ENCODE measurements around the gene ERAL1. TPM values are rescaled to one million over a fixed set of nuclear protein-coding genes. Genes with fewer than 3 reads are reported as not detected.

The ERAL1 gene
- total RNA-seq, 1 donor from 2014 or later: 64.4 TPM

DNA sequence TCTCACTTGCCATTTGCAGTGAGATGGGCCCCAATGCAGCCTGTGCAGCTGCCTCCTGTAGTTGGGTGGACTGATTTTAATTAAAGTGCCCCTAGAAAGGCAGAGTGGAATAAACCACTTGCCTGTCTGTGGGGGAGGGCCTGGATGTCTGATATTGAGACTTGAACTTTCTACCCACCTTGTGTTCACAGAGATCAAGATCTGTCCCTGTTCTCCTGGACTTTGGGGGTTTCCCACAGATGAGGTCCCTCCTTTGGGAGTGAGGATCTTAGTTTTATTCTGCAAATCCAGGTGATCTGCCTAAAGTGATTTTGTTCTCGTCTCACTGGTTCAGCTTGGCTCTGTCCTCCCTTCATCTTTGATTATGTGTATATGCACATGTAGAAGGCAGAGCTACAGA lies 55.7 kb downstream of the ERAL1 start:
- Mint-ChIP-seq H3K27me3 (ENCODE audit: low read depth) (no peaks in the 10 kb centered on the region), H3K9me3 (no peaks in the 10 kb centered on the region), H3K27ac (ENCODE audit: unreplicated experiment) (no peak overlapping the region), H3K36me3 (ENCODE audit: low read depth) (peaks cover 27% of the 10 kb centered on the region), H3K4me1 (peaks cover 10% of the 10 kb centered on the region), H3K4me3 (no peak overlapping the region)
- DNase-seq (ENCODE audit: low read depth, low spot score): no peak
- TF ChIP-seq, protein P1, sequence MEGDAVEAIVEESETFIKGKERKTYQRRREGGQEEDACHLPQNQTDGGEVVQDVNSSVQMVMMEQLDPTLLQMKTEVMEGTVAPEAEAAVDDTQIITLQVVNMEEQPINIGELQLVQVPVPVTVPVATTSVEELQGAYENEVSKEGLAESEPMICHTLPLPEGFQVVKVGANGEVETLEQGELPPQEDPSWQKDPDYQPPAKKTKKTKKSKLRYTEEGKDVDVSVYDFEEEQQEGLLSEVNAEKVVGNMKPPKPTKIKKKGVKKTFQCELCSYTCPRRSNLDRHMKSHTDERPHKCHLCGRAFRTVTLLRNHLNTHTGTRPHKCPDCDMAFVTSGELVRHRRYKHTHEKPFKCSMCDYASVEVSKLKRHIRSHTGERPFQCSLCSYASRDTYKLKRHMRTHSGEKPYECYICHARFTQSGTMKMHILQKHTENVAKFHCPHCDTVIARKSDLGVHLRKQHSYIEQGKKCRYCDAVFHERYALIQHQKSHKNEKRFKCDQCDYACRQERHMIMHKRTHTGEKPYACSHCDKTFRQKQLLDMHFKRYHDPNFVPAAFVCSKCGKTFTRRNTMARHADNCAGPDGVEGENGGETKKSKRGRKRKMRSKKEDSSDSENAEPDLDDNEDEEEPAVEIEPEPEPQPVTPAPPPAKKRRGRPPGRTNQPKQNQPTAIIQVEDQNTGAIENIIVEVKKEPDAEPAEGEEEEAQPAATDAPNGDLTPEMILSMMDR (conservative IDR thresholded peaks at IDR 0.05): no peak

Small RNAs within 50 kb of the gene (microRNA-seq; reads per million reads assigned to microRNA genes)
- gene MIR451B: not detected

Other genes with a start within 250 kb of the ERAL1 start
- gene RSKR, start 240.8 kb upstream of the ERAL1 start, total RNA-seq: 31.0 and 34.2 TPM in 2 replicates
- 175 and 191 TPM in 2 replicates for gene BLTP2, start 209.9 kb upstream of the ERAL1 start, total RNA-seq
- 47.4 and 48.2 TPM in 2 replicates for gene SDF2, start 193.1 kb upstream of the ERAL1 start, total RNA-seq
- 70.0 and 72.2 TPM in 2 replicates for gene SUPT6H, start 192.8 kb upstream of the ERAL1 start, total RNA-seq
- 11.7 and 12.5 TPM in 2 replicates for gene PROCA1, start 143.1 kb upstream of the ERAL1 start, total RNA-seq
- 83.5 and 87.4 TPM in 2 replicates for gene RAB34, start 137.1 kb upstream of the ERAL1 start, total RNA-seq
- 1,750 and 1,862 TPM in 2 replicates for gene RPL23A, start 135.0 kb upstream of the ERAL1 start, total RNA-seq
- 6.1 and 6.3 TPM in 2 replicates for gene TLCD1, start 128.8 kb upstream of the ERAL1 start, total RNA-seq
- 6.2 and 6.3 TPM in 2 replicates for gene NEK8, start 126.2 kb upstream of the ERAL1 start, total RNA-seq
- 163 and 172 TPM in 2 replicates for gene TRAF4, start 111.0 kb upstream of the ERAL1 start, total RNA-seq
- 29.6 and 33.0 TPM in 2 replicates for gene FAM222B, start 12.2 kb upstream of the ERAL1 start, total RNA-seq
- 132 and 133 TPM in 2 replicates for gene FLOT2, start 42.7 kb downstream of the ERAL1 start, total RNA-seq
- 28.7 and 32.6 TPM in 2 replicates for gene DHRS13, start 48.1 kb downstream of the ERAL1 start, total RNA-seq
- gene PHF12, start 96.5 kb downstream of the ERAL1 start, total RNA-seq: 60.8 and 64.7 TPM in 2 replicates
- 0.30 and 0.72 TPM in 2 replicates for gene SEZ6, start 151.0 kb downstream of the ERAL1 start, total RNA-seq
- 3.3 and 4.1 TPM in 2 replicates for gene PIPOX, start 188.1 kb downstream of the ERAL1 start, total RNA-seq

All from neural crest cell (in vitro differentiated cells).